C4-2B (cell line): Measurements from ENCODE around the gene TOMM20.
"Not testable (repeated sequence)": the region's sequence is repeated elsewhere in the genome, so short reads cannot be mapped to it uniquely, and the experiment has no call there.

Source experiments
- CTCF ChIP-seq: fragments of 450-650 bp; conservative IDR thresholded peaks from 2 replicates; pipeline ENCODE4 v1.5.1; 2017; ENCODE audit warnings: mild to moderate bottlenecking
- ZFX ChIP-seq: fragments of 450-650 bp; IDR thresholded peaks from 2 replicates; pipeline ENCODE4 v1.6.1; 2017

DNA sequence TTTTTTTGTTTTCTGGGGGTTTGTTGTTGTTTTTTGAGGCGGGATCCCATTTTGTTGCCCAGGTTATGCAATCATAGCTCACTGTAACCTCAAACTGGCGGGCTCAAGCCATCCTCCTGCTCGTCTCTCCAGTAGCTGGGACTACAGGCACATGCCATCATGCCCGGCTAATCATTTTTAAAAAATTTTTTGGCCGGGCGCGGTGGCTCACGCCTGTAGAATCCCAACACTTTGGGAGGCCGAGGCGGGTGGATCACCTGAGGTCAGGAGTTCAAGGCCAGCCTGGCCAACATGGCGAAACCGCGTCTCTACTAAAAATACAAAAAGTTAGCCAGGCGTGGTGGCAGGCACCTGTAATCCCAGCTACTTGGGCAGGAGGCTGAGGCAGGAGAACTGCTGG lies 31.1 kb downstream of the TOMM20 start:
- TF ChIP-seq CTCF, ZFX: not testable (repeated sequence)
